NCI-H446 treated with DMSO at 0.1 percent for 48 hours (cell line): ENCODE measurements around the gene BARX1.
"Not testable (repeated sequence)": the region's sequence is repeated elsewhere in the genome, so short reads cannot be mapped to it uniquely, and the experiment has no call there.

Experiments used
- DNase-seq: peaks from one replicate; lab custom pipeline; 2025; lab: John Stamatoyannopoulos, UW

BARX1 gene

GRCh38 chr9:93955111-93955980 lies at the start of gene BARX1:
Gene BARX1 (minus strand): TSS chr9:93955355. CDS start chr9:93955146, 209 bp downstream.
- no peak for DNase-seq

- DNase-seq = no peak
These were observed 47.4 kb upstream of the BARX1 start for GRCh38 chr9:94002316-94003140.

- no peak for DNase-seq
These were observed 41.7 kb upstream of the BARX1 start for GRCh38 chr9:93996863-93997262.

GRCh38 chr9:93996367-93996766 lies 41.2 kb upstream of the BARX1 start:
- DNase-seq = no peak

- DNase-seq = no peak
These were observed 39.4 kb upstream of the BARX1 start for GRCh38 chr9:93994545-93994944.

- no peak for DNase-seq
These were observed 39.0 kb upstream of the BARX1 start for GRCh38 chr9:93994132-93994531.

- DNase-seq = no peak
These were observed 37.7 kb upstream of the BARX1 start for GRCh38 chr9:93992830-93993229.

GRCh38 chr9:93990448-93990847 lies 35.3 kb upstream of the BARX1 start:
- DNase-seq = no peak

GRCh38 chr9:93988056-93988455 lies 32.9 kb upstream of the BARX1 start:
- DNase-seq = no peak

GRCh38 chr9:93984860-93985259 lies 29.7 kb upstream of the BARX1 start:
- no peak for DNase-seq

GRCh38 chr9:93983875-93984274 lies 28.7 kb upstream of the BARX1 start:
- DNase-seq = no peak

GRCh38 chr9:93979721-93980120 lies 24.6 kb upstream of the BARX1 start:
- DNase-seq = no peak

GRCh38 chr9:93978551-93978950 lies 23.4 kb upstream of the BARX1 start:
- no peak for DNase-seq

- no peak for DNase-seq
These were observed 21.8 kb upstream of the BARX1 start for GRCh38 chr9:93976973-93977372.

GRCh38 chr9:93976081-93976480 lies 20.9 kb upstream of the BARX1 start:
- DNase-seq = no peak

GRCh38 chr9:93975262-93975661 lies 20.1 kb upstream of the BARX1 start:
- no peak for DNase-seq

- DNase-seq = no peak
These were observed 19.0 kb upstream of the BARX1 start for GRCh38 chr9:93974151-93974550.

- not testable (repeated sequence) for DNase-seq
These were observed 17.5 kb upstream of the BARX1 start for GRCh38 chr9:93972655-93973054.

GRCh38 chr9:93969328-93969661 lies 14.1 kb upstream of the BARX1 start:
- no peak for DNase-seq

- DNase-seq = no peak
These were observed 13.5 kb upstream of the BARX1 start for GRCh38 chr9:93968451-93969327.

- DNase-seq = no peak
These were observed 12.1 kb upstream of the BARX1 start for GRCh38 chr9:93967020-93967803.
